Breast epithelium (tissue), 4 donors: ENCODE data around the gene THTPA. TPM values are rescaled to one million over a fixed set of nuclear protein-coding genes. Genes with fewer than 3 reads are reported as not detected.

Experiments used
- DNase-seq, 2 donors: peaks; one replicate each; pipeline ENCODE4 v3.0.0-alpha.2; 2019; ENCODE audit warnings: low spot score in 2 of 2
- H3K27ac ChIP-seq, 2 donors: fragments of 200-600 bp; sonication (generic) in 1 of 2; one replicate each; pipeline ENCODE4 v1.5.1; 2016 to 2019; ENCODE audit warnings: mild to moderate bottlenecking in 1 of 2
- H3K27me3 ChIP-seq, 2 donors: fragments of 200-600 bp; sonication (generic) in 1 of 2; one replicate each; pipeline versions ENCODE4 v1.5.1 to v1.6.0; 2017 to 2019; ENCODE audit warnings: control low read depth in 1 of 2, mild to moderate bottlenecking in 1 of 2
- H3K36me3 ChIP-seq: fragments of 200-600 bp; one replicate; pipeline ENCODE4 v1.5.1; 2019
- H3K4me1 ChIP-seq, 2 donors: fragments of 200-600 bp; sonication (generic); one replicate each; pipeline ENCODE4 v1.5.1; 2016 to 2019; ENCODE audit warnings: control low read depth in 1 of 2
- H3K4me3 ChIP-seq, 3 donors: fragments of 200-600 bp; sonication (generic); 1 replicate in 2 of 3; 2 replicates in 1 of 3; pipeline ENCODE4 v1.5.1; 2016 to 2019; ENCODE audit warnings: mild to moderate bottlenecking in 3 of 3, moderate library complexity in 2 of 3
- H3K9me3 ChIP-seq, 2 donors: fragments of 200-600 bp; sonication (generic) in 1 of 2; one replicate each; pipeline ENCODE4 v1.5.1; 2016 to 2019; ENCODE audit warnings: control low read depth in 1 of 2
- POLR2A ChIP-seq: fragments of 450-650 bp; IDR thresholded peaks from one replicate; pipeline ENCODE4 v1.6.1; 2016; ENCODE audit warnings: antibody characterized with exemption, mild to moderate bottlenecking, moderate library complexity
- POLR2AphosphoS5 ChIP-seq, 3 donors: sonication (generic); formaldehyde crosslinking; IDR thresholded peaks; one replicate each; pipeline ENCODE4 v1.6.1; 2017; ENCODE audit warnings: antibody characterized with exemption in 3 of 3
- intact Hi-C: fragments of 100-400 bp; cut with DNase I; formaldehyde crosslinking; loops from one replicate; pipeline ENCODE4 v1.15.1; 2023; ENCODE audit warnings: low total_unique reads
- total RNA-seq, 3 donors: library from RNA; depleted of rRNA; stranded (reverse); fragments of >200 nt; gene quantifications; one replicate each; pipeline ENCODE4 v1.1.0, GENCODE V29; 2016
- TF ChIP-seq, protein P1 (sequence below), 3 donors: fragments of 450-650 bp; IDR thresholded peaks; one replicate each; pipeline ENCODE4 v1.5.1; 2016 to 2017; ENCODE audit warnings: antibody characterized with exemption in 3 of 3, mild to moderate bottlenecking in 3 of 3, moderate library complexity in 3 of 3

The THTPA gene
- total RNA-seq, 3 donors from 2014 or later, result 13.6 to 22.1 (median 21.0) TPM

DNA sequence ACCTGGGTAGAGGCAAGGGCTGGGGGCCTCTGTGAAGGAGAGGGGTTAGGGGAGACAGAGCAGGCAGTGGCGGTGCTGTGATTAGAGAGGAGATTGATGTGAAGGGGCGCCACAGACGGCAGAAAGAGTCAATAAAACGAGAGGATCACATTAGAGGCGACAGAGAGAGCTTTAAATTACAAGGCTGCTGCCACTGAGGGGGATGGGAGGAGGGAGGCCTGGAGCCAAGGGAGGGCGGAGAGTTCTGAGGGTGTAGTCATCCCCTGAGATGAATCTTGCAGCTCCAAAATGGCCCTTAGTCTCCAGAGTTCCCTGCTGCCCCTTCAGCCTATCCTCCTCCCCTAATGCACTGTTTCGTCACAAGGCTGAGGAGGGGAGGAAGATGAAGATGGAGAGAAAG is 17.3 kb upstream of the THTPA start:
- intact Hi-C loops, result no loop called here
- no peak for DNase-seq
- H3K4me1 ChIP-seq, result no peaks in the 10 kb centered on the region
- no peaks in the 10 kb centered on the region for H3K36me3 ChIP-seq
- H3K9me3 ChIP-seq, result no peaks in the 10 kb centered on the region
- TF ChIP-seq, protein P1, sequence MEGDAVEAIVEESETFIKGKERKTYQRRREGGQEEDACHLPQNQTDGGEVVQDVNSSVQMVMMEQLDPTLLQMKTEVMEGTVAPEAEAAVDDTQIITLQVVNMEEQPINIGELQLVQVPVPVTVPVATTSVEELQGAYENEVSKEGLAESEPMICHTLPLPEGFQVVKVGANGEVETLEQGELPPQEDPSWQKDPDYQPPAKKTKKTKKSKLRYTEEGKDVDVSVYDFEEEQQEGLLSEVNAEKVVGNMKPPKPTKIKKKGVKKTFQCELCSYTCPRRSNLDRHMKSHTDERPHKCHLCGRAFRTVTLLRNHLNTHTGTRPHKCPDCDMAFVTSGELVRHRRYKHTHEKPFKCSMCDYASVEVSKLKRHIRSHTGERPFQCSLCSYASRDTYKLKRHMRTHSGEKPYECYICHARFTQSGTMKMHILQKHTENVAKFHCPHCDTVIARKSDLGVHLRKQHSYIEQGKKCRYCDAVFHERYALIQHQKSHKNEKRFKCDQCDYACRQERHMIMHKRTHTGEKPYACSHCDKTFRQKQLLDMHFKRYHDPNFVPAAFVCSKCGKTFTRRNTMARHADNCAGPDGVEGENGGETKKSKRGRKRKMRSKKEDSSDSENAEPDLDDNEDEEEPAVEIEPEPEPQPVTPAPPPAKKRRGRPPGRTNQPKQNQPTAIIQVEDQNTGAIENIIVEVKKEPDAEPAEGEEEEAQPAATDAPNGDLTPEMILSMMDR (IDR thresholded peaks at IDR 0.05), result no peak
- TF ChIP-seq POLR2AphosphoS5 (IDR thresholded peaks at IDR 0.05) (no peak), POLR2A (no peak)
- no peaks in the 10 kb centered on the region for H3K27me3 ChIP-seq
- H3K4me3 ChIP-seq, result no peak overlapping the region
- H3K27ac ChIP-seq, result no peak overlapping the region

DNA sequence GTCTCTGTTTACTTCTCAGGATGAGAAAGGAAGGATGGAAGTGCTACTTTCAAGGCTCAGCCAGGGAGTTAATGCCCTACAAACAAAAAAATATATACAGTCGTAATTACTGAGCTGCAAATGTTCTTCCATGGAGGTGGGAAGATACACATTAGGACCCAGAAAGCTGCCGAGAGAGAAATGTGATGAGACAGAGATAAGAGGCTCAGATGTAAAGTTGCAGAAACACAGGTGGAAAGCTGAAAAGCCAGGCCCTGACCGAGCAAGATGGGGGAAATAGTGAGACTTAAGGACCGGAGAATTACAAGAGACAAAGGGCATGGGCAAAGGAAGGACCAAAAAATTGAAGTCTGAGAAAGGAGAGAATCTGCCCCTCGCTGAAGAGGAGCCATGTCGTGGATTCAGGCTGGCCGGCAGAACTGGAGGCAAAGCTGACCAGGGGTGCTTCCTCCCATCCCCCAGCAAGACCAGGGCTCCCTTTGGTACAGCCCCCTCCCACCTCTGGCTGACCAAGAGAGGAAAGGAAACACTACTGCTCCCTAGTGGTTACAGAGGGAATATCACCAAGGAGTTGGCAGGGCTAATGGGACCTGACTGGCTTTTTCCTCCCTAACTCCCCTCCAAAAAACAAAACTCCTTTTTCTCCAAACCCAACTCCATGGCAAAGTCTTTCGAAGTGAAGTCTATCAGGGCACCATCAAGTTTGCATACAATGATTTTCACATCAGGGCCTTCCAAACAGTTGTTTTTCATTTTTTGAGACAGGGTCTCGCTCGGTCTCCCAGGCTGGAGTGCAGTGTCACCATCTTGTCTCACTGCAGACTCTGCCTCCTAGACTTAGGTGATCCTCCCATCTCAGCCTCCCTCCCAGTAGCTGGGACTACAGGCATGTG is 16.6 kb upstream of the THTPA start:
- no peak overlapping the region for H3K27ac ChIP-seq
- TF ChIP-seq, protein P1 (IDR thresholded peaks at IDR 0.05), result peak in 2 of 3 donors; percentile 67 to 68
- TF ChIP-seq POLR2A (no peak), POLR2AphosphoS5 (IDR thresholded peaks at IDR 0.05) (no peak)
- no peaks in the 10 kb centered on the region for H3K9me3 ChIP-seq
- H3K36me3 ChIP-seq, result no peaks in the 10 kb centered on the region
- DNase-seq, result no peak
- intact Hi-C loops, result no loop called here
- H3K27me3 ChIP-seq, result no peaks in the 10 kb centered on the region
- H3K4me3 ChIP-seq, result no peak overlapping the region
- no peaks in the 10 kb centered on the region for H3K4me1 ChIP-seq

DNA sequence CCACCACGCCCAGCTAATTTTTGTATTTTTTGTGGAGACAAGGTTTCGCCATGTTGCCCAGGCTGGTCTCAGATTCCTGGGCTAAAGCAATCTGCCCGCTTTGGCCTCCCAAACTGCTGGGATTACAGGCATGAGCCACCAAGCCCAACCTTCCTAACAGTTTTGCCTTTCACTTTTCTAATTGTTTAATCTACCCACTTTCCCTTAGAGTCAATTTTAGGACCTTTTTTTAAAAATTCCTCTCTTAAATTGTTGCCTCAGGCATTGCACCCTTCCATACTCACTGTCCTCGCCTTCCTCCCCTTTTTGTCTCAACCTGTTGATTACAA is 16.0 kb upstream of the THTPA start:
- TF ChIP-seq POLR2A (no peak), POLR2AphosphoS5 (IDR thresholded peaks at IDR 0.05) (no peak)
- TF ChIP-seq, protein P1 (IDR thresholded peaks at IDR 0.05), result no peak
- DNase-seq, result no peak
- no peaks in the 10 kb centered on the region for H3K4me1 ChIP-seq
- H3K27ac ChIP-seq, result no peak overlapping the region
- no peaks in the 10 kb centered on the region for H3K36me3 ChIP-seq
- intact Hi-C loops, result no loop called here
- H3K27me3 ChIP-seq, result no peaks in the 10 kb centered on the region
- no peak overlapping the region for H3K4me3 ChIP-seq
- H3K9me3 ChIP-seq, result no peaks in the 10 kb centered on the region

DNA sequence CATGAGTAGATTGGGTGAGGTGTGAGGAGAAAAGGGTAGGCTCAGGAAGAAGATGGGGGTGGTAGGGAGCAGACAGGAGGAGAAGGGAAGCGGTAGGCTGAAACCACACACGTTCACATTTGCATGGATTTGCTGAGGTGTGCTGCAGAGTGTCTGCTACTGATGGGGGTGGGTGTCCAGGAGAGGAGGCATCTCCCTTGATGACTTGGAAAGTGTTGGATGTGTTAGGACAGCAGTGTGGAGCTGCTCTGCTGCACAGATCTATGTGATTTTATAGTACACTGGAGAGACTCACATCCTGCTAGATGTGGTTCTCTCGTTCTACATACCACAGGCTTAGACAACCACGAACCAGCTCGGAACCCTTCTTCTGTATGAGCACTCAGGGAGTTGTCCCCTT is 13.8 kb upstream of the THTPA start:
- no peaks in the 10 kb centered on the region for H3K4me1 ChIP-seq
- no peaks in the 10 kb centered on the region for H3K36me3 ChIP-seq
- intact Hi-C loops, result no loop called here
- H3K27me3 ChIP-seq, result no peaks in the 10 kb centered on the region
- no peaks in the 10 kb centered on the region for H3K9me3 ChIP-seq
- TF ChIP-seq POLR2A (no peak), POLR2AphosphoS5 (IDR thresholded peaks at IDR 0.05) (no peak)
- no peak for DNase-seq
- no peak overlapping the region for H3K27ac ChIP-seq
- no peak overlapping the region for H3K4me3 ChIP-seq

DNA sequence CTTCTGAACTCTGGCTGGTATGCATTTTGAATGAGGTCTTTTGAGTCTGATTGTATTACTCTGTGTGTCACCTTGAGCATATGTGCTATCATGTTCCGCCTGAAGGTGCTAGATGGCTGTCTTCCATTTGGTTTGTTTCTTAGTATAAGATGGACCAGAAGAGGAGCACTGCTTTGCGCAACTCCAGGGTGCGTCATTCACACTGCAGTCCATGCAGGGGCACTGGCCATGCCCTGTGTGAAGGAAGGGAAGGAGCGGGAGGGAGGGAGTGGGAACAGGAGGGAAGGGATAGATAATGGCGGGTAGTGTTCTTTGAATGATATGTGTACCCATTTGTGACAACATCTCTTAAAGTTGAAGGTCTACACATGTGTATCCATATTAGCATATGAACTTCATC is 12.7 kb upstream of the THTPA start:
- intact Hi-C loops, result no loop called here
- TF ChIP-seq POLR2AphosphoS5 (IDR thresholded peaks at IDR 0.05) (no peak), POLR2A (no peak)
- TF ChIP-seq, protein P1 (IDR thresholded peaks at IDR 0.05), result no peak

More for the DNA sequence above, 12.7 kb upstream of the THTPA start:
- H3K27ac ChIP-seq, result no peak overlapping the region
- no peaks in the 10 kb centered on the region for H3K27me3 ChIP-seq
- H3K9me3 ChIP-seq, result no peaks in the 10 kb centered on the region
- no peak for DNase-seq
- no peaks in the 10 kb centered on the region for H3K4me1 ChIP-seq
- H3K36me3 ChIP-seq, result no peaks in the 10 kb centered on the region
- no peak overlapping the region for H3K4me3 ChIP-seq
